SJCRH30 (cell line): ENCODE data around the gene ZBTB7B. TPM values are rescaled to one million over a fixed set of nuclear protein-coding genes. Genes with fewer than 3 reads are reported as not detected.
"Not testable (repeated sequence)": the region's sequence is repeated elsewhere in the genome, so short reads cannot be mapped to it uniquely, and the experiment has no call there.

ENCODE experiments used
- DNase-seq, 2 experiments: peaks; one replicate each; pipeline ENCODE4 v3.0.0-alpha.2; 2015 to 2020
- H3K27ac ChIP-seq: fragments of 250-450 bp; sonication (Bioruptor Pico); 2 replicates; pipeline ENCODE4 v1.5.1; 2020; ENCODE audit warnings: mild to moderate bottlenecking, moderate library complexity
- H3K27me3 ChIP-seq: fragments of 250-450 bp; sonication (Bioruptor Pico); 2 replicates; pipeline ENCODE4 v1.5.1; 2020; ENCODE audit warnings: mild to moderate bottlenecking, moderate library complexity
- H3K36me3 ChIP-seq: fragments of 250-450 bp; sonication (Bioruptor Pico); 2 replicates; pipeline ENCODE4 v1.5.1; 2020; ENCODE audit warnings: mild to moderate bottlenecking, moderate library complexity
- H3K4me1 ChIP-seq: fragments of 250-450 bp; sonication (Bioruptor Pico); 2 replicates; pipeline ENCODE4 v1.5.1; 2020; ENCODE audit warnings: mild to moderate bottlenecking, moderate library complexity
- H3K4me3 ChIP-seq: fragments of 250-450 bp; sonication (Bioruptor Pico); 2 replicates; pipeline ENCODE4 v1.5.1; 2020; ENCODE audit warnings: mild to moderate bottlenecking, moderate library complexity
- H3K9me3 ChIP-seq: fragments of 250-450 bp; sonication (Bioruptor Pico); replicated peaks from 2 replicates; pipeline ENCODE4 v1.5.1; 2020; ENCODE audit warnings: mild to moderate bottlenecking, moderate library complexity
- total RNA-seq: library from RNA; depleted of rRNA; stranded (reverse); fragments of >200 nt; shearing (Covaris generic); gene quantifications from 2 replicates; pipeline ENCODE4 v1.2.3, GENCODE V29; 2014

Gene ZBTB7B
- total RNA-seq, 1 experiment from 2014 or later: 5.6 TPM

GRCh38 chr1:154989195-154989860, 13.3 kb upstream of the ZBTB7B start:
- H3K4me1 ChIP-seq: no peaks in the 10 kb centered on the region
- H3K9me3 ChIP-seq: no peaks in the 10 kb centered on the region
- no peaks in the 10 kb centered on the region for H3K27me3 ChIP-seq
- no peak overlapping the region for H3K27ac ChIP-seq
- peaks cover 12% of the 10 kb centered on the region; the same call in 1 of the 2 replicates for H3K36me3 ChIP-seq
- DNase-seq: no peak
- no peak overlapping the region for H3K4me3 ChIP-seq

- no peaks in the 10 kb centered on the region for H3K27me3 ChIP-seq
- H3K4me3 ChIP-seq: no peak overlapping the region
- no peaks in the 10 kb centered on the region for H3K4me1 ChIP-seq
- H3K9me3 ChIP-seq: no peaks in the 10 kb centered on the region
- no peak for DNase-seq
- H3K36me3 ChIP-seq: peaks cover 12% of the 10 kb centered on the region; the same call in 1 of the 2 replicates
- no peak overlapping the region for H3K27ac ChIP-seq
Measured at GRCh38 chr1:154990276-154990675, 12.3 kb upstream of the ZBTB7B start.

GRCh38 chr1:154992721-154993571, 9.7 kb upstream of the ZBTB7B start:
- Histone ChIP-seq H3K4me1 (no peaks in the 10 kb centered on the region), H3K27ac (no peak overlapping the region), H3K9me3 (no peaks in the 10 kb centered on the region), H3K4me3 (no peak overlapping the region), H3K27me3 (no peaks in the 10 kb centered on the region), H3K36me3 (peaks cover 6% of the 10 kb centered on the region; the same call in 1 of the 2 replicates)
- DNase-seq: no peak

GRCh38 chr1:154993572-154994268, 8.9 kb upstream of the ZBTB7B start, which contains the start of gene LENEP:
Gene LENEP, plus strand, starts transcription at chr1:154993586. Its CDS starts 22 bp downstream, at chr1:154993608.
- DNase-seq: no peak
- no peaks in the 10 kb centered on the region for H3K4me1 ChIP-seq
- H3K27ac ChIP-seq: no peak within 1 kb of the TSS

GRCh38 chr1:154994269-154994587, 8.4 kb upstream of the ZBTB7B start:
- Histone ChIP-seq H3K4me1 (no peaks in the 10 kb centered on the region), H3K27me3 (no peaks in the 10 kb centered on the region), H3K27ac (no peak overlapping the region), H3K4me3 (no peak overlapping the region), H3K9me3 (no peaks in the 10 kb centered on the region), H3K36me3 (peaks cover 5% of the 10 kb centered on the region; the same call in 1 of the 2 replicates)
- no peak for DNase-seq

More at GRCh38 chr1:154993572-154994268, 8.9 kb upstream of the ZBTB7B start, which contains the start of gene LENEP:
- Histone ChIP-seq H3K36me3 (peaks cover 5% of the 10 kb centered on the region; the same call in 1 of the 2 replicates), H3K4me3 (no peak within 1 kb of the TSS), H3K27me3 (no peaks in the 10 kb centered on the region), H3K9me3 (no peaks in the 10 kb centered on the region)

GRCh38 chr1:154994591-154994990, 8.0 kb upstream of the ZBTB7B start:
- H3K4me3 ChIP-seq: no peak overlapping the region
- no peaks in the 10 kb centered on the region for H3K27me3 ChIP-seq
- no peaks in the 10 kb centered on the region for H3K9me3 ChIP-seq
- H3K4me1 ChIP-seq: no peaks in the 10 kb centered on the region
- no peak for DNase-seq
- H3K36me3 ChIP-seq: peaks cover 5% of the 10 kb centered on the region; the same call in 1 of the 2 replicates
- H3K27ac ChIP-seq: no peak overlapping the region

- peak; percentile 47 to 66 for DNase-seq
Measured at GRCh38 chr1:154995301-154995983, 7.2 kb upstream of the ZBTB7B start.

GRCh38 chr1:154996966-154997701, 5.5 kb upstream of the ZBTB7B start:
- no peak overlapping the region for H3K27ac ChIP-seq
- H3K36me3 ChIP-seq: no peaks in the 10 kb centered on the region
- no peaks in the 10 kb centered on the region for H3K27me3 ChIP-seq
- no peaks in the 10 kb centered on the region for H3K9me3 ChIP-seq
- no peak overlapping the region for H3K4me3 ChIP-seq
- no peaks in the 10 kb centered on the region for H3K4me1 ChIP-seq
- no peak for DNase-seq

More at GRCh38 chr1:154995301-154995983, 7.2 kb upstream of the ZBTB7B start:
- H3K27me3 ChIP-seq, H3K9me3 ChIP-seq, H3K4me3 ChIP-seq, H3K36me3 ChIP-seq, H3K4me1 ChIP-seq, H3K27ac ChIP-seq: not testable (repeated sequence)

- no peak overlapping the region for H3K27ac ChIP-seq
- DNase-seq: no peak
Measured at GRCh38 chr1:154998201-154998780, 4.3 kb upstream of the ZBTB7B start.

GRCh38 chr1:154998818-154999570, 3.6 kb upstream of the ZBTB7B start:
- DNase-seq: peak; percentile 83 to 92
- no peaks in the 10 kb centered on the region for H3K4me1 ChIP-seq
- H3K27me3 ChIP-seq: no peaks in the 10 kb centered on the region
- no peak overlapping the region for H3K27ac ChIP-seq
- peak overlapping the region; percentile 65 for H3K4me3 ChIP-seq
- no peaks in the 10 kb centered on the region for H3K36me3 ChIP-seq
- H3K9me3 ChIP-seq: no peaks in the 10 kb centered on the region

More at GRCh38 chr1:154998201-154998780, 4.3 kb upstream of the ZBTB7B start:
- H3K27me3 ChIP-seq: no peaks in the 10 kb centered on the region
- H3K36me3 ChIP-seq: no peaks in the 10 kb centered on the region
- H3K9me3 ChIP-seq: no peaks in the 10 kb centered on the region
- no peaks in the 10 kb centered on the region for H3K4me1 ChIP-seq
- no peak overlapping the region for H3K4me3 ChIP-seq

GRCh38 chr1:154999571-155000410, 2.8 kb upstream of the ZBTB7B start:
- Histone ChIP-seq H3K4me1 (no peaks in the 10 kb centered on the region), H3K36me3 (no peaks in the 10 kb centered on the region), H3K27ac (peak overlapping the region; percentile 28), H3K9me3 (no peaks in the 10 kb centered on the region), H3K4me3 (peak overlapping the region; percentile 65), H3K27me3 (no peaks in the 10 kb centered on the region)
- peak; percentile 34 to 52 for DNase-seq

GRCh38 chr1:155000411-155000725, 2.2 kb upstream of the ZBTB7B start:
- no peaks in the 10 kb centered on the region for H3K36me3 ChIP-seq
- no peaks in the 10 kb centered on the region for H3K27me3 ChIP-seq
- no peaks in the 10 kb centered on the region for H3K9me3 ChIP-seq
- DNase-seq: peak in 1 of 2 experiments; percentile 22
- no peaks in the 10 kb centered on the region for H3K4me1 ChIP-seq
- peak overlapping the region; percentile 65 for H3K4me3 ChIP-seq
- H3K27ac ChIP-seq: peak overlapping the region; percentile 28
